ENCODE data around the gene DDR1.
"Not testable (repeated sequence)": the region's sequence is repeated elsewhere in the genome, so short reads cannot be mapped to it uniquely, and the experiment has no call there.

Gene DDR1

GRCh38 chr6:30894935-30895334 lies 10.6 kb downstream of the DDR1 start:
- no peak for FAIRE-seq

- no peak for FAIRE-seq
Observed at GRCh38 chr6:30895343-30895742, 11.0 kb downstream of the DDR1 start.

GRCh38 chr6:30896541-30896940 lies 12.2 kb downstream of the DDR1 start:
- no peak for FAIRE-seq

GRCh38 chr6:30897882-30898281 lies 13.6 kb downstream of the DDR1 start:
- FAIRE-seq, result no peak

GRCh38 chr6:30898750-30899360 lies 14.5 kb downstream of the DDR1 start:
- no peak for FAIRE-seq

- FAIRE-seq, result no peak
Observed at GRCh38 chr6:30900863-30901417, 16.6 kb downstream of the DDR1 start.

GRCh38 chr6:30901436-30901835 lies 17.1 kb downstream of the DDR1 start:
- FAIRE-seq, result no peak

GRCh38 chr6:30902196-30902595 lies 17.9 kb downstream of the DDR1 start:
- not testable (repeated sequence) for FAIRE-seq

GRCh38 chr6:30902709-30903108 lies 18.4 kb downstream of the DDR1 start:
- no peak for FAIRE-seq

GRCh38 chr6:30903236-30903635 lies 18.9 kb downstream of the DDR1 start:
- FAIRE-seq, result no peak

- FAIRE-seq, result not testable (repeated sequence)
Observed at GRCh38 chr6:30907290-30907757, 23.0 kb downstream of the DDR1 start.

- FAIRE-seq, result peak; percentile 85
Observed at GRCh38 chr6:30907758-30908591, 23.7 kb downstream of the DDR1 start, which contains the start of gene GTF2H4. Gene GTF2H4, plus strand, starts transcription at chr6:30908207.

- FAIRE-seq, result no peak
Observed at GRCh38 chr6:30908700-30909099, 24.4 kb downstream of the DDR1 start.

GRCh38 chr6:30910473-30910872 lies 26.2 kb downstream of the DDR1 start:
- not testable (repeated sequence) for FAIRE-seq

GRCh38 chr6:30912746-30913520 lies 28.6 kb downstream of the DDR1 start:
- FAIRE-seq, result no peak

GRCh38 chr6:30913721-30914075 lies 29.4 kb downstream of the DDR1 start:
- no peak for FAIRE-seq

GRCh38 chr6:30914076-30914853 lies 29.9 kb downstream of the DDR1 start, which contains the start of gene VARS2:
Gene VARS2, plus strand, starts transcription at chr6:30914238. Its CDS starts 599 bp downstream, at chr6:30914837.
- FAIRE-seq, result no peak

GRCh38 chr6:30914854-30915590 lies 30.7 kb downstream of the DDR1 start:
- no peak for FAIRE-seq

- no peak for FAIRE-seq
Observed at GRCh38 chr6:30915591-30915946, 31.2 kb downstream of the DDR1 start.

GRCh38 chr6:30917041-30917440 lies 32.7 kb downstream of the DDR1 start:
- no peak for FAIRE-seq

GRCh38 chr6:30917487-30917886 lies 33.2 kb downstream of the DDR1 start:
- no peak for FAIRE-seq
